ENCODE measurements around the gene SMCO3. TPM values are rescaled to one million over a fixed set of nuclear protein-coding genes. Genes with fewer than 3 reads are reported as not detected.

Gene SMCO3
- total RNA-seq, 1 experiment from 2014 or later, result not detected

- TF ChIP-seq, protein P1, sequence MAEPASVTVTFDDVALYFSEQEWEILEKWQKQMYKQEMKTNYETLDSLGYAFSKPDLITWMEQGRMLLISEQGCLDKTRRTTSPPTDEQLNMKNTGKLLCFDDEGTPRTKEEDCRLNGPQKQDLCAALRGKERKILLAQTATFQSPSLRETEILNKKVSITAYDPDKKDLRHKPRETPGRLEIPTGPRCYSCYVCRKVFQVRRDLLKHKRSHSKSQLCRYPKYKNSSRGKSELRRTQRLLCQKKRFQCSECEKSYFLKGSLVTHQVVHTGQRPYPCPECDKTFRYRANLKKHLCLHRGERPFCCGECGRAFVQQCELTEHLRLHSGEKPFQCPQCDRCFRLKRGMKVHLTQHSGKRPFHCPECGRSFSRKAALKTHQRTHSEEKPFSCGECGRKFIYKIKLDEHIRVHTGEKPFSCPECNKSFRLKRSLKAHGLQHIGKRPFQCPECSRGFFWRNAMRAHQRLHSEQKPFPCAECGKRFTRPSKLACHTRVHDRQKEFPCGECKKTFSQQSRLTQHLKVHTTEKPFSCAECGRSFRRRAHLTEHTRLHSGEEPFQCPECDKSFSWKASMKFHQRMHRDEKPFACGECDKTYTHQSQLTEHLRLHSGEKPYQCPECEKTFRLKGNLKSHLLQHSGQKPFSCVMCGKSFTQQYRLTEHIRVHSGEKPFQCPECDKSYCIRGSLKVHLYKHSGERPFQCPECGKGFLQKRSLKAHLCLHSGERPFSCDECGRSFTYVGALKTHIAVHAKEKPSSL (CRISPR knock-in tag; conservative IDR thresholded peaks at IDR 0.05), result peak; percentile 95
- peak; percentile 62; the same call in 1 of the 2 replicates for TF ChIP-seq ETV6 (CRISPR knock-in tag; IDR thresholded peaks at IDR 0.05)
- TF ChIP-seq, protein P2, sequence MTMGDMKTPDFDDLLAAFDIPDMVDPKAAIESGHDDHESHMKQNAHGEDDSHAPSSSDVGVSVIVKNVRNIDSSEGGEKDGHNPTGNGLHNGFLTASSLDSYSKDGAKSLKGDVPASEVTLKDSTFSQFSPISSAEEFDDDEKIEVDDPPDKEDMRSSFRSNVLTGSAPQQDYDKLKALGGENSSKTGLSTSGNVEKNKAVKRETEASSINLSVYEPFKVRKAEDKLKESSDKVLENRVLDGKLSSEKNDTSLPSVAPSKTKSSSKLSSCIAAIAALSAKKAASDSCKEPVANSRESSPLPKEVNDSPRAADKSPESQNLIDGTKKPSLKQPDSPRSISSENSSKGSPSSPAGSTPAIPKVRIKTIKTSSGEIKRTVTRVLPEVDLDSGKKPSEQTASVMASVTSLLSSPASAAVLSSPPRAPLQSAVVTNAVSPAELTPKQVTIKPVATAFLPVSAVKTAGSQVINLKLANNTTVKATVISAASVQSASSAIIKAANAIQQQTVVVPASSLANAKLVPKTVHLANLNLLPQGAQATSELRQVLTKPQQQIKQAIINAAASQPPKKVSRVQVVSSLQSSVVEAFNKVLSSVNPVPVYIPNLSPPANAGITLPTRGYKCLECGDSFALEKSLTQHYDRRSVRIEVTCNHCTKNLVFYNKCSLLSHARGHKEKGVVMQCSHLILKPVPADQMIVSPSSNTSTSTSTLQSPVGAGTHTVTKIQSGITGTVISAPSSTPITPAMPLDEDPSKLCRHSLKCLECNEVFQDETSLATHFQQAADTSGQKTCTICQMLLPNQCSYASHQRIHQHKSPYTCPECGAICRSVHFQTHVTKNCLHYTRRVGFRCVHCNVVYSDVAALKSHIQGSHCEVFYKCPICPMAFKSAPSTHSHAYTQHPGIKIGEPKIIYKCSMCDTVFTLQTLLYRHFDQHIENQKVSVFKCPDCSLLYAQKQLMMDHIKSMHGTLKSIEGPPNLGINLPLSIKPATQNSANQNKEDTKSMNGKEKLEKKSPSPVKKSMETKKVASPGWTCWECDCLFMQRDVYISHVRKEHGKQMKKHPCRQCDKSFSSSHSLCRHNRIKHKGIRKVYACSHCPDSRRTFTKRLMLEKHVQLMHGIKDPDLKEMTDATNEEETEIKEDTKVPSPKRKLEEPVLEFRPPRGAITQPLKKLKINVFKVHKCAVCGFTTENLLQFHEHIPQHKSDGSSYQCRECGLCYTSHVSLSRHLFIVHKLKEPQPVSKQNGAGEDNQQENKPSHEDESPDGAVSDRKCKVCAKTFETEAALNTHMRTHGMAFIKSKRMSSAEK (CRISPR knock-in tag; IDR thresholded peaks at IDR 0.05; ENCODE audit: borderline replicate concordance), result peak; percentile 95
- peak; percentile 76; the same call in 1 of the 2 replicates for TF ChIP-seq TP53 (CRISPR knock-in tag; IDR thresholded peaks at IDR 0.05)
- TF ChIP-seq TCF7 (CRISPR knock-in tag; IDR thresholded peaks at IDR 0.05; ENCODE audit: low read depth), result 0 out of 2 replicates have a peak, but pooled peaks have one; percentile 49
- TF ChIP-seq, protein P3, sequence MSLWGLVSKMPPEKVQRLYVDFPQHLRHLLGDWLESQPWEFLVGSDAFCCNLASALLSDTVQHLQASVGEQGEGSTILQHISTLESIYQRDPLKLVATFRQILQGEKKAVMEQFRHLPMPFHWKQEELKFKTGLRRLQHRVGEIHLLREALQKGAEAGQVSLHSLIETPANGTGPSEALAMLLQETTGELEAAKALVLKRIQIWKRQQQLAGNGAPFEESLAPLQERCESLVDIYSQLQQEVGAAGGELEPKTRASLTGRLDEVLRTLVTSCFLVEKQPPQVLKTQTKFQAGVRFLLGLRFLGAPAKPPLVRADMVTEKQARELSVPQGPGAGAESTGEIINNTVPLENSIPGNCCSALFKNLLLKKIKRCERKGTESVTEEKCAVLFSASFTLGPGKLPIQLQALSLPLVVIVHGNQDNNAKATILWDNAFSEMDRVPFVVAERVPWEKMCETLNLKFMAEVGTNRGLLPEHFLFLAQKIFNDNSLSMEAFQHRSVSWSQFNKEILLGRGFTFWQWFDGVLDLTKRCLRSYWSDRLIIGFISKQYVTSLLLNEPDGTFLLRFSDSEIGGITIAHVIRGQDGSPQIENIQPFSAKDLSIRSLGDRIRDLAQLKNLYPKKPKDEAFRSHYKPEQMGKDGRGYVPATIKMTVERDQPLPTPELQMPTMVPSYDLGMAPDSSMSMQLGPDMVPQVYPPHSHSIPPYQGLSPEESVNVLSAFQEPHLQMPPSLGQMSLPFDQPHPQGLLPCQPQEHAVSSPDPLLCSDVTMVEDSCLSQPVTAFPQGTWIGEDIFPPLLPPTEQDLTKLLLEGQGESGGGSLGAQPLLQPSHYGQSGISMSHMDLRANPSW (CRISPR knock-in tag; conservative IDR thresholded peaks at IDR 0.05; ENCODE audit: low read depth), result 0 out of 2 replicates have a peak, but pooled peaks have one; percentile 75
- TF ChIP-seq HMGXB4 (CRISPR knock-in tag; IDR thresholded peaks at IDR 0.05), result peak; percentile 89
- peak; percentile 63 for TF ChIP-seq TEAD4 (CRISPR knock-in tag; IDR thresholded peaks at IDR 0.05)
- TF ChIP-seq, protein P4, sequence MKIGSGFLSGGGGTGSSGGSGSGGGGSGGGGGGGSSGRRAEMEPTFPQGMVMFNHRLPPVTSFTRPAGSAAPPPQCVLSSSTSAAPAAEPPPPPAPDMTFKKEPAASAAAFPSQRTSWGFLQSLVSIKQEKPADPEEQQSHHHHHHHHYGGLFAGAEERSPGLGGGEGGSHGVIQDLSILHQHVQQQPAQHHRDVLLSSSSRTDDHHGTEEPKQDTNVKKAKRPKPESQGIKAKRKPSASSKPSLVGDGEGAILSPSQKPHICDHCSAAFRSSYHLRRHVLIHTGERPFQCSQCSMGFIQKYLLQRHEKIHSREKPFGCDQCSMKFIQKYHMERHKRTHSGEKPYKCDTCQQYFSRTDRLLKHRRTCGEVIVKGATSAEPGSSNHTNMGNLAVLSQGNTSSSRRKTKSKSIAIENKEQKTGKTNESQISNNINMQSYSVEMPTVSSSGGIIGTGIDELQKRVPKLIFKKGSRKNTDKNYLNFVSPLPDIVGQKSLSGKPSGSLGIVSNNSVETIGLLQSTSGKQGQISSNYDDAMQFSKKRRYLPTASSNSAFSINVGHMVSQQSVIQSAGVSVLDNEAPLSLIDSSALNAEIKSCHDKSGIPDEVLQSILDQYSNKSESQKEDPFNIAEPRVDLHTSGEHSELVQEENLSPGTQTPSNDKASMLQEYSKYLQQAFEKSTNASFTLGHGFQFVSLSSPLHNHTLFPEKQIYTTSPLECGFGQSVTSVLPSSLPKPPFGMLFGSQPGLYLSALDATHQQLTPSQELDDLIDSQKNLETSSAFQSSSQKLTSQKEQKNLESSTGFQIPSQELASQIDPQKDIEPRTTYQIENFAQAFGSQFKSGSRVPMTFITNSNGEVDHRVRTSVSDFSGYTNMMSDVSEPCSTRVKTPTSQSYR (CRISPR knock-in tag; IDR thresholded peaks at IDR 0.05), result no peak
- peak; percentile 97 for TF ChIP-seq SP1 (CRISPR knock-in tag; conservative IDR thresholded peaks at IDR 0.05)
- peak; percentile 96 for TF ChIP-seq NFATC4 (CRISPR knock-in tag; IDR thresholded peaks at IDR 0.05)
- 0 out of 2 replicates have a peak, but pooled peaks have one; percentile 12 for TF ChIP-seq ATF1 (CRISPR knock-in tag; IDR thresholded peaks at IDR 0.05)
- peak; percentile 91; the same call in 1 of the 2 replicates for TF ChIP-seq TEAD1 (CRISPR knock-in tag; IDR thresholded peaks at IDR 0.05)
- TF ChIP-seq, protein P5, sequence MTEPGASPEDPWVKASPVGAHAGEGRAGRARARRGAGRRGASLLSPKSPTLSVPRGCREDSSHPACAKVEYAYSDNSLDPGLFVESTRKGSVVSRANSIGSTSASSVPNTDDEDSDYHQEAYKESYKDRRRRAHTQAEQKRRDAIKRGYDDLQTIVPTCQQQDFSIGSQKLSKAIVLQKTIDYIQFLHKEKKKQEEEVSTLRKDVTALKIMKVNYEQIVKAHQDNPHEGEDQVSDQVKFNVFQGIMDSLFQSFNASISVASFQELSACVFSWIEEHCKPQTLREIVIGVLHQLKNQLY (CRISPR knock-in tag; IDR thresholded peaks at IDR 0.05), result peak; percentile 32; the same call in 1 of the 2 replicates
- TF ChIP-seq ZNF219 (CRISPR knock-in tag; IDR thresholded peaks at IDR 0.05; ENCODE audit: borderline replicate concordance), result peak; percentile 90
- no peak for TF ChIP-seq ZSCAN18 (CRISPR knock-in tag; IDR thresholded peaks at IDR 0.05)
- TF ChIP-seq, protein P6, sequence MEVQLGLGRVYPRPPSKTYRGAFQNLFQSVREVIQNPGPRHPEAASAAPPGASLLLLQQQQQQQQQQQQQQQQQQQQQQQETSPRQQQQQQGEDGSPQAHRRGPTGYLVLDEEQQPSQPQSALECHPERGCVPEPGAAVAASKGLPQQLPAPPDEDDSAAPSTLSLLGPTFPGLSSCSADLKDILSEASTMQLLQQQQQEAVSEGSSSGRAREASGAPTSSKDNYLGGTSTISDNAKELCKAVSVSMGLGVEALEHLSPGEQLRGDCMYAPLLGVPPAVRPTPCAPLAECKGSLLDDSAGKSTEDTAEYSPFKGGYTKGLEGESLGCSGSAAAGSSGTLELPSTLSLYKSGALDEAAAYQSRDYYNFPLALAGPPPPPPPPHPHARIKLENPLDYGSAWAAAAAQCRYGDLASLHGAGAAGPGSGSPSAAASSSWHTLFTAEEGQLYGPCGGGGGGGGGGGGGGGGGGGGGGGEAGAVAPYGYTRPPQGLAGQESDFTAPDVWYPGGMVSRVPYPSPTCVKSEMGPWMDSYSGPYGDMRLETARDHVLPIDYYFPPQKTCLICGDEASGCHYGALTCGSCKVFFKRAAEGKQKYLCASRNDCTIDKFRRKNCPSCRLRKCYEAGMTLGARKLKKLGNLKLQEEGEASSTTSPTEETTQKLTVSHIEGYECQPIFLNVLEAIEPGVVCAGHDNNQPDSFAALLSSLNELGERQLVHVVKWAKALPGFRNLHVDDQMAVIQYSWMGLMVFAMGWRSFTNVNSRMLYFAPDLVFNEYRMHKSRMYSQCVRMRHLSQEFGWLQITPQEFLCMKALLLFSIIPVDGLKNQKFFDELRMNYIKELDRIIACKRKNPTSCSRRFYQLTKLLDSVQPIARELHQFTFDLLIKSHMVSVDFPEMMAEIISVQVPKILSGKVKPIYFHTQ (CRISPR knock-in tag; IDR thresholded peaks at IDR 0.05), result peak; percentile 98
Observed at GRCh38 chr12:14770496-14771461, 43.2 kb downstream of the SMCO3 start (continued).

All from WTC11 (cell line).